ENCODE results near the gene FLRT2.

FLRT2 gene

GRCh38 chr14:85539510-85539909, 9.6 kb downstream of the FLRT2 start:
- no peak for ATAC-seq (ENCODE audit: low read depth)
- DNase-seq (ENCODE audit: low spot score) = no peak
- Histone ChIP-seq H3K4me1 (ENCODE audit: insufficient read depth, poor library complexity, severe bottlenecking) (peaks cover 19% of the 10 kb centered on the region), H3K36me3 (ENCODE audit: low read depth) (peaks cover 34% of the 10 kb centered on the region), H3K9me3 (ENCODE audit: severe bottlenecking) (no peaks in the 10 kb centered on the region), H3K4me3 (ENCODE audit: severe bottlenecking) (no peak overlapping the region), H3K27me3 (ENCODE audit: insufficient read depth, poor library complexity, severe bottlenecking) (no peaks in the 10 kb centered on the region), H3K27ac (ENCODE audit: poor library complexity, severe bottlenecking) (no peak overlapping the region)
- TF ChIP-seq, protein P1, sequence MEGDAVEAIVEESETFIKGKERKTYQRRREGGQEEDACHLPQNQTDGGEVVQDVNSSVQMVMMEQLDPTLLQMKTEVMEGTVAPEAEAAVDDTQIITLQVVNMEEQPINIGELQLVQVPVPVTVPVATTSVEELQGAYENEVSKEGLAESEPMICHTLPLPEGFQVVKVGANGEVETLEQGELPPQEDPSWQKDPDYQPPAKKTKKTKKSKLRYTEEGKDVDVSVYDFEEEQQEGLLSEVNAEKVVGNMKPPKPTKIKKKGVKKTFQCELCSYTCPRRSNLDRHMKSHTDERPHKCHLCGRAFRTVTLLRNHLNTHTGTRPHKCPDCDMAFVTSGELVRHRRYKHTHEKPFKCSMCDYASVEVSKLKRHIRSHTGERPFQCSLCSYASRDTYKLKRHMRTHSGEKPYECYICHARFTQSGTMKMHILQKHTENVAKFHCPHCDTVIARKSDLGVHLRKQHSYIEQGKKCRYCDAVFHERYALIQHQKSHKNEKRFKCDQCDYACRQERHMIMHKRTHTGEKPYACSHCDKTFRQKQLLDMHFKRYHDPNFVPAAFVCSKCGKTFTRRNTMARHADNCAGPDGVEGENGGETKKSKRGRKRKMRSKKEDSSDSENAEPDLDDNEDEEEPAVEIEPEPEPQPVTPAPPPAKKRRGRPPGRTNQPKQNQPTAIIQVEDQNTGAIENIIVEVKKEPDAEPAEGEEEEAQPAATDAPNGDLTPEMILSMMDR (IDR thresholded peaks at IDR 0.05; ENCODE audit: poor library complexity, severe bottlenecking) = no peak

DNA sequence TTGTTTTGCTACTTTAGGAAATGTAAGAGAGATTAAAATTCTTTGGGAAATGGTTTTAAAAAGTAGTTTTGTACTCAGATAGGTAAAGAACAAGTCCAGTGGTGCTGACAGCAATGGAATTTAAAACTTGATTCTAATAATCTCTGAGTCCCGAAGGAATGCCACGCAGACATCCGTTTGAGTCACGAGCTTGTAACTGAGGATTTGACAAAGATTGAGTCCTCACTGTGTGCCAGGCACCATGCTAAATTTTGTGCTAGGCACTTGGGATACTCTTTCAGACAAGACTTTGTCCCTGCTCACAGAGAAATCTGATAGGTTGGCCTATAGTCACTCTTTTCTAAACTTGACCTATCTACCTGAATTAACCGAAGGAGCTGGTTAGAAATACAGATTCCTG, 12.7 kb downstream of the FLRT2 start:
- DNase-seq (ENCODE audit: low spot score) = no peak
- Histone ChIP-seq H3K4me3 (ENCODE audit: severe bottlenecking) (no peak overlapping the region), H3K27ac (ENCODE audit: poor library complexity, severe bottlenecking) (no peak overlapping the region), H3K4me1 (ENCODE audit: insufficient read depth, poor library complexity, severe bottlenecking) (no peaks in the 10 kb centered on the region), H3K36me3 (ENCODE audit: low read depth) (peaks cover 49% of the 10 kb centered on the region), H3K27me3 (ENCODE audit: insufficient read depth, poor library complexity, severe bottlenecking) (no peaks in the 10 kb centered on the region), H3K9me3 (ENCODE audit: severe bottlenecking) (no peaks in the 10 kb centered on the region)
- no peak for ATAC-seq (ENCODE audit: low read depth)
- TF ChIP-seq, protein P1 (IDR thresholded peaks at IDR 0.05; ENCODE audit: poor library complexity, severe bottlenecking) = no peak

GRCh38 chr14:85545738-85546137, 15.8 kb downstream of the FLRT2 start:
- Histone ChIP-seq H3K4me3 (ENCODE audit: severe bottlenecking) (no peak overlapping the region), H3K27ac (ENCODE audit: poor library complexity, severe bottlenecking) (no peak overlapping the region), H3K36me3 (ENCODE audit: low read depth) (peaks cover 66% of the 10 kb centered on the region), H3K4me1 (ENCODE audit: insufficient read depth, poor library complexity, severe bottlenecking) (no peaks in the 10 kb centered on the region), H3K9me3 (ENCODE audit: severe bottlenecking) (no peaks in the 10 kb centered on the region), H3K27me3 (ENCODE audit: insufficient read depth, poor library complexity, severe bottlenecking) (no peaks in the 10 kb centered on the region)
- DNase-seq (ENCODE audit: low spot score) (no peak), ATAC-seq (ENCODE audit: low read depth) (no peak)
- TF ChIP-seq, protein P1 (IDR thresholded peaks at IDR 0.05; ENCODE audit: poor library complexity, severe bottlenecking) = no peak

GRCh38 chr14:85546390-85546789, 16.4 kb downstream of the FLRT2 start:
- Histone ChIP-seq H3K4me3 (ENCODE audit: severe bottlenecking) (no peak overlapping the region), H3K9me3 (ENCODE audit: severe bottlenecking) (no peaks in the 10 kb centered on the region), H3K36me3 (ENCODE audit: low read depth) (peaks cover 68% of the 10 kb centered on the region), H3K4me1 (ENCODE audit: insufficient read depth, poor library complexity, severe bottlenecking) (no peaks in the 10 kb centered on the region), H3K27ac (ENCODE audit: poor library complexity, severe bottlenecking) (no peak overlapping the region), H3K27me3 (ENCODE audit: insufficient read depth, poor library complexity, severe bottlenecking) (no peaks in the 10 kb centered on the region)
- ATAC-seq (ENCODE audit: low read depth) (no peak), DNase-seq (ENCODE audit: low spot score) (no peak)
- TF ChIP-seq, protein P1 (IDR thresholded peaks at IDR 0.05; ENCODE audit: poor library complexity, severe bottlenecking) = no peak

DNA sequence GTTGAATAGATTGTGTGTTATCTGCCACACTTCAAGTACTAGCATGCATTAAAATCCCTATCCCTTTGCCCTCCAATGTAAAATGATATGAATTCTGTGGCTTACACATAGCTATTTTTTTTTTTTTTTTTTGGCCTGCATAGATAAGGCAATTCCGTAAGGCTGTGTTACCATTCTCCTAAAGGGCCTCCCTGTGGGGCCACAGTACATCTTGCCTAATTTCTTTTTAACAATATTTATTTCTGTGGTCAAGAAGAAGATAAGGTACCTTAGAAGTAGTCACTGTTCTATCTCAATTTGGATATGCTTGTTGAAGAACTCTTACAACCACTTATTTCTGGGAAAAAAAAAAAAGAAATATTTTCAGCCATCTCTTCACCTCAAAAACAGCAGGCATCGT, 19.8 kb downstream of the FLRT2 start:
- TF ChIP-seq, protein P1 (IDR thresholded peaks at IDR 0.05; ENCODE audit: poor library complexity, severe bottlenecking) = no peak
- no peaks in the 10 kb centered on the region for H3K9me3 ChIP-seq (ENCODE audit: severe bottlenecking)
- no peak for ATAC-seq (ENCODE audit: low read depth)
- peaks cover 44% of the 10 kb centered on the region for H3K36me3 ChIP-seq (ENCODE audit: low read depth)
- H3K4me1 ChIP-seq (ENCODE audit: insufficient read depth, poor library complexity, severe bottlenecking) = no peaks in the 10 kb centered on the region
- no peak overlapping the region for H3K4me3 ChIP-seq (ENCODE audit: severe bottlenecking)
- no peaks in the 10 kb centered on the region for H3K27me3 ChIP-seq (ENCODE audit: insufficient read depth, poor library complexity, severe bottlenecking)
- DNase-seq (ENCODE audit: low spot score) = no peak
- no peak overlapping the region for H3K27ac ChIP-seq (ENCODE audit: poor library complexity, severe bottlenecking)
